ENCODE data around the gene TRMT1. TPM values are rescaled to one million over a fixed set of nuclear protein-coding genes. Genes with fewer than 3 reads are reported as not detected.

The TRMT1 gene
- polyA plus RNA-seq, 1 donor: 42.0 TPM

DNA sequence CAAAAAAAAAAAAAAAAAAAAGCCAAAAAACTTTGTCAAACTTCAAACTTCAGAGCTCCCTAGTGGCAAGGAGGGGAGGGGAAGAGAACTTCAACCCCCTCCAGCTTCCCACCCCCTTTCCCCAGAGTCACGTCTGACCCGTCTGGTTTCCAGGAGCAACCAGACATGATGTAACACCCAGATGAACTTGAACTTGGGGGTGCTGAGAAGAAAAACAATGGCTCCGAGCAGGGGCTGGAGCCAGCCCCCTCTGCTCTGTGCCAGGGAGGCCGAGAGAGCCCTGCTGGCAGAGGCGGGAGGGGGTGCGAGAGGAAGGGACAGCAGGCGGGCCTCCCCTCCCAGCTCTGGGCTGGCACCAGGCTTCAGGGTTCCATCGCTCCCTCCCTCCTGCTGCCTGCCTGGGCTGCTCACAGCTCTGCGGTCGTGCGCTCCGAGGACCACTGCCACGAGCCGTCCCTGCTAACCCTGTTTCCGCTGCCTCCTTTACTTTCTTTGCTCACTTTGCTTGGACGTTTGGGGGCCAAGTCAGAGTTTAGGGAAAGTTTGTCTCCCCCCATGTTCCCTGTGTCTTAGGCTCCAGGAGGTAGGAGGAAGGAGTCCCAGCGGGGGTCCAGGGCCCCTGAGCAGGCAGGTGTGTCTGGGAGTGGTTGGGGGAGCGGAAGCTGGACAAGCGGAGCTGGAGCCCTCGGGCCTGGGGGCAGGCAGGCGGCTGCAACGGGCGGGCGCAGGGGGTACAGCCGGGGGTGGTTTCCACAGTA, 25.0 kb downstream of the TRMT1 start:
- DNase-seq: no peak

DNA sequence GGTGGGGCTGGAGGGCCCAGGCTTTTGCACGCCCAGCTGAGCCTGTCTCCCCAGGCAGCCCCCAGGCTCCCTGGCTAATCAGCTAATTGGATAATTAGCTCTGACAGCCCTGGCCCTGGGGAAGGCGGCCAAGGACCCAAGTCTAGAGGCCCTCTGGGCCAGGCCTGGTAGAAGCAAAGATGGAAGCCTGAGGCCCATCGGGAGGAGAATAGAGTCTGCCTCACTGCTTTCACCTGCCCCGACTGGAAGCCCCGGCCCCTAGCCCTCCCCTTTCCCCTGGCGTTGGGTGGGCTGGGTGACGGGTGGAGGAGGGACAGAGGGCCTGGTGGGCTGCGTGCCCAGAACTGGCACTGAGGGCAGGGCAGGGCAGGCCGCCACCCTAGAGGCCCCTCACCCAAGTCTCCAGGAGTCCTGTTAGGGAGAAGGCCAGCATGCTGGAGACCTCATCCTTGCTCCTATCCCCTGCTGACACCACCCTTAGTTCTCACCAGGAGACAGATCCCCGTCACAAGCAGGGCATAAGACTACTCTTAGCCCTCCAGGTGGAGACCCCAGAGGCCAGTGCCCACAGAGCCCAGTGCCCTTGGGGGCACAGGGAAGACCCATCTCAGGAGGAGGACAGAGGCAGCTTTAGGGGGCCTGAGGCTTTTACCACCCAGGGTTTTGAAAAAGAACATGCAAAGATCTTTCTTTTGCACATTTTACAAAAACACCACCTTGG, 25.9 kb downstream of the TRMT1 start:
- DNase-seq: no peak

DNA sequence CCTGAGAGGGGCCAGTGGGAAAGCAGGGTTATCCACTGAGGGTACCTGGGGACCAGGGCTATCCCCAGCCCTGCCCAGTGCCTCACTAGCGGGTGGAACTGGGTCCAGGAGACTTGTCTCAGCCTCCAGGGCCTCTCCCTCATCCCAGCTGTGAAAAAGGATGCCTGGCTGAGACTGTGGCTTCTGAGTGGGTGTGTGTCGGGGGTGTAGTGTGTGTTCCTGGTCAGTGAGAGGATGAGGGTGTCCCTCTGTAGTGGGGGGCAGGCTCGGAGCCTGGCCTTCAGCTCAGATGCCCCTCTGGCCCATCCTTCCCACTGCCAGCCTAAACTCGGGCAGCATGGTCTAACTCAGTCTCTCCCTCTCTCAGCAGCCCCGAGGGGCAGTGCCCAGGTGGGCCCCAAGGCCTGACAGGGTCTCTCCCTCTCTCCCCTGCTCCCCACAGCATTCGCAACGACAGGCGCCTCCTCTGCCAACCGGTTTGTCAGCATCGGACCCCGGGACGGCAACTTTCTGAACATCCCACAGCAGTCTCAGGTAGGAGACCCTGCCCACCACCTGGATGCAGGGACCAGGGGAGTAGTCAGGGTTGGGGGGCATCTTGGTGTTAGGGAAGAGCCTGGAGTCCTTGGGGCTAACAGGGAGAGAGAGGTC, 26.6 kb downstream of the TRMT1 start:
- DNase-seq: no peak

DNA sequence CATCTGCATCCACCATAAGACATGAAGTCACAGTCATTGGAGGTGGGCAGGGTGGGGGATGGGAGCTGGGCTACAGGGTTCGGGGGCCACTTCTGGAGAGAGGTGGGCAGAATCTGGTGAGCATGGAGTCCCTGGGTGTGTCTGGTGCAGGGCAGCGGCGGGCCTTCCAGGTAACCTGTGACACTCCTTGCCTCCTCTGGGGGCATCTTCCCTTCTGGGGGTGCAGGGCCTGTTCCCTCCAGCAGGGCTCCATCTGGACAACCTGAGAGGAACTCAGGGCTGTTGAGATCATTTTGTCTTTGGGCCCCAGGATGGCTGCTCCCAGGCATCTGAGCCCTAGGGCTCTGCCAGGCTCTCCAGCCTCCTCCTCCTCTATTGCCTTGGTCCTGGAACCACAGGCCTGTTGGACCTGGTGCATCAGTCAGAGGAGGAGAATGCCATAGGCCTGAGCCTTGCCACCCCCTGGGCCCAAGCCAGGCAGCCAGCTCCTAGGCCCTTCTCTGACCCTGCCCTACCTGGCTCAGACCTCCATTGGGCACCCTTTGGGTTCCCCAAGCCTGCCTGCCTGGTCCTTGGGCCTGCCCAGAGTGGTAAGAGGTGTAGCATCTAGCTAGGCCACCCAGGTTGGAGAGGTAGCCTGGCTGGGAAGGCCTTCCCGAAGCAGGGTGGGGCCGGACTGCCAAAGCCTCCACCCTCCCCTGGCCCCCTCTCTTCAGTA, 27.2 kb downstream of the TRMT1 start:
- DNase-seq: no peak

DNA sequence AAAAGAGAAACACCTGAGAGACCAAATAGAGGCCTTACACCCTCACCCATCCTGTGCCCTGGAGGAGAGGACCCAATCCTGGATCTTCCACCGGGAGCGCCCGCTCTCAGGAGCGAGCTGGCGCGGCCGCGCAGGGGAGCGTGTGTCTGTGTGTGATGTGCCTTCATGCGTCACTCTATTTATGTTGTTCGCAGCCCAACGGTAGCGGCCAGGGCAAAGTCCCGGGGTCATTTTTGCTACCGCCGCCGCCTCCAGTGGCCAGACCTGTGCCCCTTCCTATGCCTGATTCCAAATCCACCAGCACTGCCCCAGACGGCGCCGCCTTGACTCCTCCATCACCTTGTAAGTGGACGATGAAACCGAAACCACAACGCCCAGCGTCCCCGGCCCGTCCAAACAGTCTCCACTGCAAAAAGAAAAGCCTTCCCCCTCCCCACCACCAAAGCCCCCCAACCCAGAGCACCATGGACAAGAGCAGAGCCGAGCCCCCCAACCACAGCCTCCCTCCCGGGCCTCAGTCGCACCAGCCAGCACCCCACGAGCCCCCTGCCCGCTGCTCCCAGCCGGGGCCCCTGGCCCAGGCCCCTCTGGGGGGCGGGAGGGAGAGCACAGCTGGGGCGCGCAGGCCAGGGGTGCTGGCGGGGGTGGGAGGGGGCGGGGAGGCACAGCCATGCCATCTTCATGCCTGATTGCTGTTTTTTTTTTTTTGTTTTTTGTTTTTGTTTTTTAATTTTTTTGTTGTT, 28.6 kb downstream of the TRMT1 start:
- DNase-seq: no peak

DNA sequence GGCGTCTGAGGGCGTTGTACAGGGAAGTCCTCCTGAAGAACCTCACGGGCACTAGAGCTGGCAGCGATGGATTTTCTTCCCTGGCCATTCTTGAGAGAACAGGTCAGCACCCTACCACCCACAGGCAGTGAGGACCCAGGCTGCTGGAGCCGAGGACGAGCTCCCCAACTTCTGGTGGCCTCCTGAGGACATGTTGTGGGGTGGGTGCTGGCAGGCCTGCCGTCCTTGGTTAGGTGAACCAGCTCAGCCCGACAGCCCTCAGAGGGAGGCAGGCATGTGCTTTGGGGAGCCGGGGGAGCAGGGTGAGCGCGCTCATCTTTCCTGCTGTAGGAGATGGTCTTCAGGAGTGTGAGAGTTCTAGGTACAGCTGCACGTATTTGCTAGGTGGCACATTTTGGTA, 29.2 kb downstream of the TRMT1 start:
- no peak for DNase-seq

DNA sequence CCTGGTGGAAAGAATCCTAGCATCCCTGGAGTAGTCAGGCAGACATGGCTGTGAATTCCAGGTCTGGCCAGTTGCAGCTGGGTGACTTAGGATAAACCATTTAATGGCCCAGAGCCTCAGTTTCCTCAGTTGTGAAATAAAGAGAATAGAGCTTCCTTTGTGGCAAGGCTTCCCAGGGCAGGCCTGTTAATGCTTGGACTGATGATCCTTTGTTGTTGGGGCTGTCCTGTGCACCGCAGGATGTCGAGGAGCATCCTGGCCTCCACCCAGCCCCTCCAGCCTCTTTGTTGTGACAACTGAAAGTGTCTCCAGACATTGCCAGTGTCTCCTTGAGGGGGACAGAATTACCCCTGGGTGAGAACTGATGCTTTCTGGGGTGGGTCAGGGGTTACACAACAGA, 30.2 kb downstream of the TRMT1 start:
- no peak for DNase-seq

DNA sequence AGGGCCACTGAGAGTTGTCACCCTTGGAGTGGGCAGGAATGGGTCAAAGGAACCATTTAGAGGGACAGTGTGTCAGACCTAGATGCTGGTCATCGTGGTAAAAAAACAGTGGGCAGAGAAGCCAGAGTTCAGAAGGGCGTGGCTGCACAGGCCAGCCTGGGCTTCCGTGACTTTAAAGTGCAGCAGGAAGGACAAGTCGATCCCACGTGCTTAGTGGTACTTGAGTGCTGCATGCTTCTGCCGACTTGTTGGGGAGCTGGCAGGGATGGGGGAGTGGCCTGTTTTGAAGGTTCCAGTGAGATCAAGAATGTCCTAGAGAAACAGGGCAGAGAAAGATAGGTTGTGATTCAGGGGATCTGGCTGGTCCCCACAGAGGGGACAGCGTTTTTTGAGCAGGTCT, 30.9 kb downstream of the TRMT1 start:
- no peak for DNase-seq

DNA sequence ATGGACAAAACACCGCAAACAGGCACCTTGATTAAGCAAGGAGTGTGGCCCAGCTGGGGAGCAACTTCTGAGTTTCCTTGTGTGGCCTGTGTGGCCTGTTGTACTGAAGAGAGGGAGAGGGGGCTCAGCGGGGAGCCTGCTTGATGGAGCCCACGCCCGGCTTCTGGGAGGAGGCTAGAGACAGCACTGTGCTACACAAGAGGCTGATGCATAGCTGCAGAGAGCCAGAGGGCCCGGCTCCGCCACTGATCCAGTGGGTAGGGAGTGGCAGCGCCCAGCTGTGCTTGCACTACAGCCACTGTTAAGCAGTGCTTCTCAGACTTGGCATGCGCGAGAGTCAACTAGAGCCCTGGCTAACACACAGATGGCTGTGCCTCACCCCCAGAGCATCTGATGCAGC, 32.9 kb downstream of the TRMT1 start:
- no peak for DNase-seq

DNA sequence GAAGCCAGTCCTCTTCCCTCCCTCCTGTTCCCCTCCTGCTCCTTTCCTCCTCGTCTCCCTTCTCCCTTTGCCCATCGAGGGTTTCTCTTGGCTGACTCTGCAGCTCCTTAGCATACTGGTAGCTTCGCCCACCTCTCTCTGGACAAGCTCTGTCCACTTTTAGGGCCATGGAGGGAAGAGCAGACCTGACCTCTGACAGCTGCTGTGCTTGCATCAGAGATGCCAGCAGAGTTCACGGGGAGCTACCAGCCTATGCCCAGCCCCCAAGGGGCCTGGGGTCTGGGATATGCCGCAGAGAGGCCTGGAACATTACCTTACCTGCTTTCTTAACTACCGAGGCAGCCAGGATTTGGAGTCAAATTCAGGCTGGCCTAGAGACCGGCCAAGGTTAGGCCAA, 33.5 kb downstream of the TRMT1 start:
- no peak for DNase-seq

DNA sequence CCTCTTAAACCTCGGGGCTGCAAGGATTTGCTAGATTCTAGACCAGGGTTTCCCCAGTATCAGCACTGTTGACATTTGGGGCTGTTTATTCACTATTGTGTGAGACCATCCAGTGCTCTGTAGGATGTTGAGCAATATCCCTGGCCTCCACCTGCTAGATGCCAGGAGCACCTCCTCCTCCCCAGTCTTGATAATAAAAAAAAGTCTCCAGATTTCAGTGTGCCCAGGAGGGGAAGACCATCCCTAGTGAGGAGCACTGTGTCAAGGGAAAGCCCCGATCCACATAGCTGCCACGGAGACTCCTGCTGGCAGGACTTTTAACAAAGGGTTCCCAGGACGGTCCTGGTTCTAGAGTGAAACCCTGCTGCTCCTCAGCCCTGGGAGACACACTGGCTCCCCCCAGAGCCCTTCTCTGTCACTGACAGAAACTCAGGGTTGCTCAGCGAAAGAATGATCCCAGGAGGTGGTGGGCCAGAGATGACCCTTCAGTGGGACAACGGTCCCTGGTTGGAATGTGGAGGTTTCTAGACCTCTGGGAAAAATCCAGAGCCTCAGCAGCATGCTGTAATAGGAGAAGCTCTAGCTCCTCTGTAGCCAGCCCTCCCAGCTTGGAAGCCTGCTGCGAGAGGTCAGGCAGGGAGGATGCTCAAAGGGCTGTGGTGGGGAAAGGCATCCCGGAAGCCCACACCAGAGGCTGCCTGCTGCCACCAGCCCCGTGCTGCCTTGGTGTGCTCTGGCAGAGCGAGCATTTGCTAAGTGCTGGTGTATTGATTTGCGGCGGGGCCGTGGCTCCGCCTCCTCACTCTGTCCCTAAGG, 34.1 kb downstream of the TRMT1 start:
- DNase-seq: no peak

DNA sequence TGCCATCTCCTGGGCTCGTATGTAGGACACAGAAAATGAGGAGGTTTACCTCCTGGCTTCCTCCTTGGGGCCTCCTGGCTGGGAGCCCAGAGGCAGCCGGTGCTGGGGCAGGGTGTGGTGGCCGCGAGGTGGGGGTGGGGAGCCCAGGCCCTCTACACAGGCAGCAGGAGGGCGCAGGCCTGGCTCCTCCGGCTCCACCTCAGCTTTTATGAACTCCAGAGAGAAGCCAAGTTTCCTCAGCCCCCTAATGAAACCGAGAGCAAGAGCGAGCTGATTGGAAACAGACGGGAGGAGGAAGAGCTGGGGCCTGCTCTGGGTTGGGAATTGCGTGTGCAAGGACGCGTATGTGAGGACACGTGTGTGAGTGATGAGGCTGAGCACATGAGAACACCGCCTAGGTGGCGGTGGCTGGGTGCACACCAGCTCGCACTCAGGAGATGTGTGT, 37.0 kb downstream of the TRMT1 start:
- DNase-seq: no peak

DNA sequence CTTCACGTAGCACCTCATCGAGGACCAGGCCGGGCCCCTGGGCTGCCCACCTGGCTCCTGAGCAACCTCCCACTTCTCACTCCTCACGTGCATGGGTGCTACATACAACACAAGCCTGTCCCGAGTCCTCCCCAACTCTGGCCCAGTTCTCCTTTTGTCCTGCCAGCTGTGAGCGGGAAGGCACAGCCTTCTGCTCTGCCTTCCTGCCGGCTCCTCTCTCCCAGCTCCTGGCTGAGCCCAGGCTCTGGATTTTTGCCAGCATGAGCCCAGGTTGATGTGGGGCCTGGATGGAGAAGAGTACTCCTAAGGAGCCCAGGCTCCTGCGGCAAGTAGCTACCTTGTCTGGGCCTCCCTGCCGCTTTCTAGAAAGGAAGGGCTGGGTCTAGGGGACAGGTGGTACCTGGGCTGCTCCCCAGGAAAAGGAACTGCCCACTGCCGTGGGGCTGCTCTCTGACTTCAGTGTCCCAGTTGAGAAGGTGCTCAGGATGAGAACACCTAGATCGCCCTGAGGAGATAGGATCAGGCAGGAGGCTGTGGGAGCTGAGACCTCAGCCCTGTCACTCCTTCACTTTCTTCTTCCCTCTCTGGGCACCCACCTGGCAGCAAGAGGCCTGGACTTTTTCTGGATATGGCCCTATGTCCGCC, 37.5 kb downstream of the TRMT1 start:
- no peak for DNase-seq

DNA sequence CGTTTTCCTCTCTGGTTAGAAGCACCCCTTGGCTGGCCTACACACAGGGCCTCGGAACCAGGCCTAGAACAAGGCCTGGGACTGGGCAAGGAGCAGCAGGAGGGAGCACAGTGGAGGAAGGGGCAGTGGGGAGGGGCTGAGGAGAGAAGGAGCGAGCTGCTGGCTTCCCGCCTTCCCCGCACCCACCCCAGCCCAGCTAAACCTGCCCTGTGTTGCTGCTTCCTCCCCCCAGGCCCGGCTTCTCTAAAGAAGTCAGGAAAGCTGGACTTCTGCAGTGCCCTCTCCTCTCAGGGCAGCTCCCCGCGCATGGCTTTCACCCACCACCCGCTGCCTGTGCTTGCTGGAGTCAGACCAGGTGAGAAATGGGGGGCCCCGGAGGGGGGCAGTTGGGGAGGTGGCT, 38.2 kb downstream of the TRMT1 start:
- no peak for DNase-seq

DNA sequence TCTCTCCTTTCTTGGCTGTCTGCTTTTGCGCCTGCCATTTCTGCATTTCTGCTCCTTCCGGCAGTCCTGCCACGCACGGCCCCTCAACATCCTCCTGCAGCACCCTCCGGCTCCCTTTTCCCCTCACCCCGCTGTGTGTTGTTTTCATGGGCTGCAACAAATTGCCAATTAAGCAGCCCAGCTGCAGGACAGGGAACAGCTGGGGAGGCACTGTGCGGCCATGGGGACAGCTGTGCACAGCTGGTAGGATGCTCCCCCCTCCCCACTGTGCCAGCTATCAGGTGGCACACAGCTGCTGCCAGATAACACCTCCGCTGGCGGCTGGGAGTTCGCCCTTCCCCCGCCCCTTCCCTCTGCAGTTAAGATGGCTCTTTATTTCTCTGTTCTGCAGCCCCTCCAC, 39.3 kb downstream of the TRMT1 start:
- no peak for DNase-seq

DNA sequence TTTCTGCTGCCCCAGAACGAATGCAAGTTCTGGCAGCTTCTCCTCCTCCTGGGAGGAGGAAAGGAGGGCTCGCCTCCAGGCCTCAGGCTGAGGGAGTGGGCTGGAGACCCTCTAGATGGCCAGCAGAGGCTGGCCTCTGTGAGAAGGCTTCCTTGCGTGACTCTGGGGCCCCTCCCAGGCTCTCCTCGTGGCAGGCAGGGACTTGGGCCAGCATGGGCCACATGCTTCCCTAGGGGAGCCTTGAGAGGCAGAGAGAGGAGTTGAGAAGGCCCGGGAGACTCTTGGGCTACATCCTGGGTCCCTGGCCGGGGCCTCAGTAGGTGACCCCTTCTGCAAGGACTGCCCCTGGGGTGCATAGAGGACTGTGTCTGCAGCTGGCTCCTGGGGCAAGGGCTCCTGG, 39.8 kb downstream of the TRMT1 start:
- DNase-seq: no peak

DNA sequence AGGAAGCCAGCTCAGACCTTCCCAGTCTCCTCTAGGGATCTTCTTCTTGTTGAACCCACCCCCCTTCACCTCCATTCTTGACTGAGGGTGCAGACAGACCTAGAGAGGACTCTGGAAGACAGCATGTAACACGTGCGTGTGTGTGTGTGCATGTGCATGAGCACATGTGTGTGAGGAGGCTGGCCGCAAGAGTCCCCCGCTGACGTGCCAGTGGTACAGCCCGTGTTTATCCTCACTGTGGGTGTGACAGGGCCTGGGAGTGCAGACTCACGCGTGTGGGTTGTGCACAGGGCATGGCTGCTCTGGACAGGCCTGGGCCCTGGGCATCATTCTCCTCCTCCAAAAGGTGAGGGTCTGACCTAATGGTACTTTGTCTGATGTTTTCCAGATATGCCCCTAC, 40.2 kb downstream of the TRMT1 start:
- no peak for DNase-seq

DNA sequence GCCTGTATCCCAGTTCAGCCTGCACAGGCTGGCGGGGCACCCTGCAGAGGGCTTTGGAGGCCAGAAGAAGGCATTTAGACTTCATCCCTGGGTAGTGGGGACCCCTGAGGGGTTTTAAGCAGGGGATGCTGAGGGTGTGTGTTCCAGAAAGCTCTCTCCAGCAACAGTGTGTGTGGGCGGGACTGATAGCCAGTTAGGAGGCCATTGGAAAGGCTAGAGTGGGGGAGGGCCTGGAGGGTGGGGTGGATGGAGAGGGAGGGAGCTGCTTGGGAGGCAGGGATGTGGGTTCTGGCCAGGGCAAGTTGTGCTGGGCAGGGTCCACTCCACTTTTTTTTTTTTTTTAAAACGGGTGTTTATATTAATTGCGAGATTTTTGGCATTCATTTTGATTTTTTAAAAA, 42.2 kb downstream of the TRMT1 start:
- no peak for DNase-seq

DNA sequence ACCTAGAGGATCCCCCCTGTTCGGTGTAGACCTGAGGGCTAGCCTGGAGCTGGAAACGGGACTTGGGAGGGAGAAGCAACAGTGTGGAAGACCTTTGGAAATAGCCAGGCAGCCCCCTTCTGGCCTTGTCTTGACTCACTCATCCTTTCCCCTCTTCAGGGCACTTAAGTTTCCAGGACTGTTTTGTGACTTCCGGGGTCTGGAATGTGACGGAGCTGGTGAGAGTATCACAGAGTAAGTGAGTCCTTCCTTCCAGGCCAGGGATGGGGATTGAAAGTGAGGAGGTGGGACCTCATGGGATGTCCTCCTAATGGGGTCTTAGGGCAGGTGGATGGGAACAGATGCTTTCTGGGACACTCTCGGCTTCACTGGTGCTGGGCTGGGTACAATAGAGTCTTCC, 43.3 kb downstream of the TRMT1 start:
- DNase-seq: no peak

DNA sequence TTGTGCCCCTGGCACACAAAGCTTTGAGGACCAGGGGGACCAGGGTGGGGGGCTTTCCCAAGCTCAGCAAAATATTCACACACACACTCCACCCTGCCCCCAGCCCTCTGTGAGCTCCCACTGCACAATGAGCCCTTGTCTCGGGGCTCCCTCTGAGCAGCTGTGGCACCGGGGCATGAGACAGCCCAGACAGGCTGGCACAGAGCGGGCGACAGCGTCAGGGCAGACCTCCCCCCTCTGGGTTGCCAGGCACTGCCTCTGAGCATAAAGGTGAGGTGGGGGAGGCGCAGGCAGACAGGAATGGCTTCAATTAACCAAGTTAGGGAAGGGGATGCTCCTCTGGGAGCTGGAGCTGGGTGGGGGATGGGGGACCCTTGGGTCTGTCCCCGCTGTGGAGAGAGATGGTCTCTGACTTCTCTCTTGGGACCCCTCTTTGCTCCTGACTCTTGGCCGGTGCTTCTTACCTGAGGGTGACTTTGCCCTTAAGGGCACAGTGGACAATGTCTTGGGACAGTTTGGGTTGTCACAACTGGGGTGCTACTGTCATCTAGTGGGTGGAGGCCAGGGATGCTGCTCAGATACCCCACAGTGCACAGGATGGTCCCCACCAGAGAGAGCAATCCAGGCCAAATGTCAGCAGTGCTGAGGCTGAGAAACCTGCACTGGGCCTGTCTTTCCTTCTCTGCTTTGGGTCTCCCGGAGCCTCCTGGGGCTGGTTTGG, 44.2 kb downstream of the TRMT1 start:
- no peak for DNase-seq

Measured in left kidney (tissue), 2 donors.